ENCODE results near the gene SLC5A4.
A peak's percentile ranks its signal among the peaks of the same experiment; 100 is the strongest.
"Not testable (repeated sequence)": the region's sequence is repeated elsewhere in the genome, so short reads cannot be mapped to it uniquely, and the experiment has no call there.

The SLC5A4 gene

GRCh38 chr22:32267011-32267410 lies 11.9 kb upstream of the SLC5A4 start:
- DNase-seq (ENCODE audit: low spot score): no peak
- TF ChIP-seq CTCF (IDR thresholded peaks at IDR 0.05; ENCODE audit: extremely low read depth, missing control alignments): no peak

- TF ChIP-seq CTCF (IDR thresholded peaks at IDR 0.05; ENCODE audit: extremely low read depth, missing control alignments): peak; percentile 86
- DNase-seq (ENCODE audit: low spot score): peak; percentile 75
Observed at GRCh38 chr22:32265882-32266767, 11.0 kb upstream of the SLC5A4 start.

- DNase-seq (ENCODE audit: low spot score): not testable (repeated sequence)
Observed at GRCh38 chr22:32263678-32264077, 8.5 kb upstream of the SLC5A4 start.

- DNase-seq (ENCODE audit: low spot score): no peak
- no peak for TF ChIP-seq CTCF (IDR thresholded peaks at IDR 0.05; ENCODE audit: extremely low read depth, missing control alignments)
Observed at GRCh38 chr22:32261306-32261705, 6.2 kb upstream of the SLC5A4 start.

GRCh38 chr22:32258791-32259190 lies 3.6 kb upstream of the SLC5A4 start:
- no peak for DNase-seq (ENCODE audit: low spot score)
- TF ChIP-seq CTCF (IDR thresholded peaks at IDR 0.05; ENCODE audit: extremely low read depth, missing control alignments): no peak

GRCh38 chr22:32255726-32256125 lies 579 bp upstream of the SLC5A4 start:
- no peak for TF ChIP-seq CTCF (IDR thresholded peaks at IDR 0.05; ENCODE audit: extremely low read depth, missing control alignments)
- DNase-seq (ENCODE audit: low spot score): no peak

- no peak for TF ChIP-seq CTCF (IDR thresholded peaks at IDR 0.05; ENCODE audit: extremely low read depth, missing control alignments)
- no peak for DNase-seq (ENCODE audit: low spot score)
Observed at GRCh38 chr22:32249231-32249630, 5.9 kb downstream of the SLC5A4 start.

- TF ChIP-seq CTCF (IDR thresholded peaks at IDR 0.05; ENCODE audit: extremely low read depth, missing control alignments): no peak
- no peak for DNase-seq (ENCODE audit: low spot score)
Observed at GRCh38 chr22:32248276-32248675, 6.9 kb downstream of the SLC5A4 start.
